ENCODE data around the gene WNT3. TPM values are rescaled to one million over a fixed set of nuclear protein-coding genes. Genes with fewer than 3 reads are reported as not detected.

Gene WNT3
- total RNA-seq, 1 donor from 2014 or later: 2.0 TPM

GRCh38 chr17:46832331-46832821, 13.9 kb upstream of the WNT3 start:
- H3K4me1 Mint-ChIP-seq (ENCODE audit: unreplicated experiment): no peaks in the 10 kb centered on the region
- no peaks in the 10 kb centered on the region for H3K9me3 Mint-ChIP-seq (ENCODE audit: unreplicated experiment)
- no peak overlapping the region for H3K4me3 Mint-ChIP-seq (ENCODE audit: unreplicated experiment)
- H3K27me3 Mint-ChIP-seq (ENCODE audit: unreplicated experiment): peaks cover 20% of the 10 kb centered on the region
- TF ChIP-seq CTCF (IDR thresholded peaks at IDR 0.05): no peak
- H3K36me3 Mint-ChIP-seq (ENCODE audit: unreplicated experiment): no peaks in the 10 kb centered on the region
- no peak for DNase-seq (ENCODE audit: extremely low spot score, unreplicated experiment)
- H3K27ac Mint-ChIP-seq (ENCODE audit: unreplicated experiment): no peak overlapping the region

GRCh38 chr17:46831573-46832330, 13.3 kb upstream of the WNT3 start:
- peaks cover 23% of the 10 kb centered on the region for H3K27me3 Mint-ChIP-seq (ENCODE audit: unreplicated experiment)

GRCh38 chr17:46827274-46827673, 8.8 kb upstream of the WNT3 start:
- no peak for DNase-seq (ENCODE audit: extremely low spot score, unreplicated experiment)
- Mint-ChIP-seq H3K27me3 (ENCODE audit: unreplicated experiment) (peaks cover 22% of the 10 kb centered on the region), H3K27ac (ENCODE audit: unreplicated experiment) (no peak overlapping the region)

More at GRCh38 chr17:46831573-46832330, 13.3 kb upstream of the WNT3 start:
- Mint-ChIP-seq H3K4me1 (ENCODE audit: unreplicated experiment) (no peaks in the 10 kb centered on the region), H3K4me3 (ENCODE audit: unreplicated experiment) (no peak overlapping the region), H3K36me3 (ENCODE audit: unreplicated experiment) (no peaks in the 10 kb centered on the region), H3K9me3 (ENCODE audit: unreplicated experiment) (no peaks in the 10 kb centered on the region), H3K27ac (ENCODE audit: unreplicated experiment) (no peak overlapping the region)
- TF ChIP-seq CTCF (IDR thresholded peaks at IDR 0.05): no peak
- DNase-seq (ENCODE audit: extremely low spot score, unreplicated experiment): no peak

GRCh38 chr17:46826116-46826515, 7.6 kb upstream of the WNT3 start:
- H3K4me1 Mint-ChIP-seq (ENCODE audit: unreplicated experiment): no peaks in the 10 kb centered on the region
- H3K27ac Mint-ChIP-seq (ENCODE audit: unreplicated experiment): no peak overlapping the region
- peaks cover 25% of the 10 kb centered on the region for H3K27me3 Mint-ChIP-seq (ENCODE audit: unreplicated experiment)
- H3K4me3 Mint-ChIP-seq (ENCODE audit: unreplicated experiment): no peak overlapping the region
- H3K9me3 Mint-ChIP-seq (ENCODE audit: unreplicated experiment): no peaks in the 10 kb centered on the region
- H3K36me3 Mint-ChIP-seq (ENCODE audit: unreplicated experiment): no peaks in the 10 kb centered on the region
- no peak for DNase-seq (ENCODE audit: extremely low spot score, unreplicated experiment)
- TF ChIP-seq CTCF (IDR thresholded peaks at IDR 0.05): no peak

More at GRCh38 chr17:46827274-46827673, 8.8 kb upstream of the WNT3 start:
- H3K4me3 Mint-ChIP-seq (ENCODE audit: unreplicated experiment): no peak overlapping the region
- H3K9me3 Mint-ChIP-seq (ENCODE audit: unreplicated experiment): no peaks in the 10 kb centered on the region
- no peak for TF ChIP-seq CTCF (IDR thresholded peaks at IDR 0.05)
- H3K4me1 Mint-ChIP-seq (ENCODE audit: unreplicated experiment): no peaks in the 10 kb centered on the region
- H3K36me3 Mint-ChIP-seq (ENCODE audit: unreplicated experiment): no peaks in the 10 kb centered on the region

- no peak for TF ChIP-seq CTCF (IDR thresholded peaks at IDR 0.05)
- Mint-ChIP-seq H3K4me1 (ENCODE audit: unreplicated experiment) (peaks cover 6% of the 10 kb centered on the region), H3K9me3 (ENCODE audit: unreplicated experiment) (no peaks in the 10 kb centered on the region), H3K4me3 (ENCODE audit: unreplicated experiment) (no peak overlapping the region), H3K36me3 (ENCODE audit: unreplicated experiment) (no peaks in the 10 kb centered on the region), H3K27ac (ENCODE audit: unreplicated experiment) (no peak overlapping the region), H3K27me3 (ENCODE audit: unreplicated experiment) (peaks cover 39% of the 10 kb centered on the region)
- DNase-seq (ENCODE audit: extremely low spot score, unreplicated experiment): no peak
Measured at GRCh38 chr17:46823657-46824056, 5.2 kb upstream of the WNT3 start.
